Medulla oblongata (tissue), 1 donor: ENCODE measurements around the gene IPO9.
A peak's percentile ranks its signal among the peaks of the same experiment; 100 is the strongest.
"Not testable (repeated sequence)": the region's sequence is repeated elsewhere in the genome, so short reads cannot be mapped to it uniquely, and the experiment has no call there.

Experiments
- DNase-seq: peaks from one replicate; pipeline ENCODE4 v3.0.0-alpha.2; 2015; ENCODE audit errors: extremely low spot score

The IPO9 gene

DNA sequence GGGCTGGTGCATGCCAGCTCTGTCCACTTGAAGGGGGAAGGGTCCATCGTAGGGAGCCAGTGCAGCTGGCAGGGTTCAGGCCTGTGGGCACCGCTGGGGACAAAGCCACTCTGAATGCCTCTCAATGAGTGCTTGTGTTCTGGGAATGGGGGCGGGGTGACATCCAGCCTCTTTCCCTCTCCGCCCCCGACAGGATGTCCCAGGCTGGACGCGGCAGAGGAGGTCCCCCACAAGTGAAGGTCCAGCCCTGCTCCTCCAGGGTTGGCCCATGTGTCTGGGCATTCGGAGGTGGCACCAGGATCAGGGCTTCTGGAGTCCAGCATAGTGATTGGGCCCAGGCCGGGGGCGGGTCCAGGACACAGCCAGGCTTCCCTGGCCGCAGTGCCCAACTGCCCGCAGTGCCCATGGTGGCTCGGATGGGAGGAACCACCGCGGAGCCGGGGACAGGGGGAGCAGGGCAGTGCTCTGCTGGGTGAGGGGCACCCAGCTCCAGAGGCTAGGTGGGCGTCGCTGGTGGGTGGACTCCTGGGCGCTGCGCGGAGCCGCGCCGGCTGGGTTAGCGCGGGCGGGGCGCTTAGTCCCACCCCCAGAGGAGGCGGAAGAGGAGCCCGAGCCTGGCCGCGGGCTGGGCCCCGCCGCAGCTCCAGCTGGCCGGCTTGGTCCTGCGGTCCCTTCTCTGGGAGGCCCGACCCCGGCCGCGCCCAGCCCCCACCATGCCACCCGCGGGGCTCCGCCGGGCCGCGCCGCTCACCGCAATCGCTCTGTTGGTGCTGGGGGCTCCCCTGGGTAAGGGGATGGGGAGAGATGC, 59.5 kb downstream of the IPO9 start, which contains the start of gene SHISA4:
TSS of gene SHISA4 (plus strand) at position 617 of the 808 bp plus-strand sequence. CDS start at position 714, 97 bp downstream.
- peak; percentile 97 for DNase-seq

DNA sequence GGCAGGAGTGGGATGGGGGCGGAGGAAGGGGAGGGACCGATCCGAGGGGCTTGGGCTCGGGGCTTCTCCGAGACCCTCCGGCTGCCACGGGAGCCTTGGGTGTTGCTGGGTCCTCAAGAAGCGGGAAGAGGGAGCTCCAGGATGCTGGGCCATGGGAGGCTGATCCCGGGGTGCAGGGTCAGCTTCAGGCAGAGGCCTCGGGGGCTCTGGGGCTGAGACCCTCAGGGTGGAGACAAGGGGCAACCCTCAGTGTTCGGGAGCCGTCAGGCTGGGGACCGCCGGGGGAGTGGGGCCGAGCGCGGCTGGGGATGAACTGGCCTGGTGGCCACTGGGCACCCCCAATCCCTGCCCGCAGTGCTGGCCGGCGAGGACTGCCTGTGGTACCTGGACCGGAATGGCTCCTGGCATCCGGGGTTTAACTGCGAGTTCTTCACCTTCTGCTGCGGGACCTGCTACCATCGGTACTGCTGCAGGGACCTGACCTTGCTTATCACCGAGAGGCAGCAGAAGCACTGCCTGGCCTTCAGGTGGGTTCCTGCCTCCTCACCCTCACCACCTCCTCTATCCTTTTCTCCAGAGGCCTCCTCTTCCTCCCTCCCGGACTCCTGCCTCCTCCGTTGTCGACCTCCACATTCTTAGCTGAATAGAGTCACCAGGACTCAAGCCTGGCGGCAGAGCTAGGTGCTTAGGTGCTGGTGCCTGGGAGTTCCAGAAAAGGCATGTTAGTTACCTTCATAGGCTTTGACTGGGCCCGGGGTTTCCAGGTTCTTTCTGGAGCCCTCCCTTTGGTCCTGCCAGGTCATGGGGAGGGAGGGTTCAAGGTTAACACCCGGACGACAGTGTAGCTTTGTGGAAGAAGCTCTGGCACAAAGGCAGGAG, 60.4 kb downstream of the IPO9 start:
- DNase-seq = no peak

DNA sequence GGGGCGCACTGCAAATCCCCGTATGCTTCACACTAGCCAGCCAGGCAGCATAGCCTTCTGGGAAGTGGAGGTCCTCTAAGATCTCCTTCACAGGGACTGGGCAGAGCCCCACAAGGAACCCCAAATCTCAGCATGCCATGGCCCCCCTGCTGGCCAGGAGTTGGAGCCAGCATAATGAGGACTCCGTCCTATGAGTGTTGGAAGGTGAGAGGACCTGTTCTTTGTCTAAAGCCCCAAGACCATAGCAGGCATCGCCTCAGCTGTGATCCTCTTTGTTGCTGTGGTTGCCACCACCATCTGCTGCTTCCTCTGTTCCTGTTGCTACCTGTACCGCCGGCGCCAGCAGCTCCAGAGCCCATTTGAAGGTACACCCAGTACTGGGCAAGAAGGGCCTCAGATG, 61.3 kb downstream of the IPO9 start:
- DNase-seq = no peak

DNA sequence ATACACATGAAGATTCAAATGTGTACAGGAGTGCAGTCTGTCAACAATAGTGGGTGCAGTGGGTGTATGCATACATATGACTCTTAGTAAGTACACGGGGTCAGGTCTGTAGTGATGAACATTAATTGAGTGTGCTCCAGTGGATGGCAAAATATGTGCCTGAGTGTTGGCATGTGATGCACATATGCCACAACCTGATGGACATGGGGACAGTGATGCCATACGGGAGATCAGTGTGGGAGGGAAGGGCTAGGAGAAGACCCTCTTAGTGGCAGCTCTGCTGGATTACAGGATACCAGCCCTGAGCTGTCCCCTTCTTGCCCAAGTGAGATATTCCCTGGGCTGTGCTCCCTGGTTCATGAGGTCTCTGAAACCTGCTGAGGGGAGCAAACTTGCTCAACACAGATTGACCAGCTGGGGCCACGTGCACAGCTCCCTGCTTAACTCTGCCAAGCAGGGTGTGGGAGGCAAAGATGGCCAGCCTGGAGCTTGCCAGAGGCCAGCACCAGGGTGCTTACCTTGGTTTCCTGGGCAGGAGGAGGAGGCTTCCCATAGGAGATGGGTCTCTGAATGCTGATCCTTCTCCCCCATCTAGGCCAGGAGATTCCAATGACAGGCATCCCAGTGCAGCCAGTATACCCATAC, 62.0 kb downstream of the IPO9 start:
- DNase-seq = no peak

DNA sequence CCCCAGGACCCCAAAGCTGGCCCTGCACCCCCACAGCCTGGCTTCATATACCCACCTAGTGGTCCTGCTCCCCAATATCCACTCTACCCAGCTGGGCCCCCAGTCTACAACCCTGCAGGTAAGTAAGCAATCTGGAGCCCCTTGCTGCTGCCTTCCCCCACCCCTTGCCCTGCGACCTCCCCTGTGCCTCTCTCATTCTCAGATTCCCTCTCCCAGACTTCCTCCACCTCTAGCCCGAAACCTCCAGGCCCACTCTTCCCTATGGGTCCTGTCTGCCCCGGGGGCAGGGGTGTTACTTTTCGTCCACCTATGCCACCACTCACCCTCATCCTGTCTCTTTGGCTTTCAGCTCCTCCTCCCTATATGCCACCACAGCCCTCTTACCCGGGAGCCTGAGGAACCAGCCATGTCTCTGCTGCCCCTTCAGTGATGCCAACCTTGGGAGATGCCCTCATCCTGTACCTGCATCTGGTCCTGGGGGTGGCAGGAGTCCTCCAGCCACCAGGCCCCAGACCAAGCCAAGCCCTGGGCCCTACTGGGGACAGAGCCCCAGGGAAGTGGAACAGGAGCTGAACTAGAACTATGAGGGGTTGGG, 62.6 kb downstream of the IPO9 start:
- DNase-seq = no peak

DNA sequence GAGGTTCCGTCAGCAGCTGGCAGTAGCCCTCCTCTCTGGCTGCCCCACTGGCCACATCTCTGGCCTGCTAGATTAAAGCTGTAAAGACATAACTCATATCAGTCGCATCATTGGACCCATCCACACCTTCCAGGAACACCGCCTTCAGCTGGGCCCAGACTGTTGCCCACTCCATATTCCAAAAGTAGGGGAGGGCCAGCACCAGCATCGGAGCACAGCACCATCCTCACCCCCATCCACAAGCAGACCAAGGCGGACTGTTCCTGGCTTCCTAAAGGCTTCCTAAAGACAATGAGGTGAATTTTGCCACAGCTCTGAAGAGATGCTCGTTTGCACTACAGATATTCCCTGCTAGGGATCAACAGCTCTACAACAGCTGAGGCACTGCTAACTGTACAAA, 63.3 kb downstream of the IPO9 start:
- DNase-seq = no peak

DNA sequence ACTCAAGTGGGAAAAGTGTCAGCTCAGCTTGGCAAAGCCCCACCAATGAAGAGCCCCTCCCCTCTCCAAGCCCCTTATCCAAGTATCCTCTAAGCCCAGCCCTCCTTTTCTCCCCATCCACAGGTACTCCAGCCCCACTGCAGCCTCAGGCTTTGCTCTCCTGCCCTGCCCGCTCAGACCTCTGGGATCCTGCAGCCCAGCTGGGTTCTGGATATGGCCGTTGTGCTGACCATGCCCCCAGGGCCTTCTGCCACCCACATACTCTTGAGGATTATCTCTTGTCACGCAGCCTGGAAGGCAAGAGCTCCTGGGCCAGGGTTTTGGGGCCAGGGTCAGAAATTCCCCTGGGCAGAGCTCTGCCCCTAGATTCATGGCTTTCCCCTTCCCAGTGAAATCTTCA, 64.5 kb downstream of the IPO9 start:
- DNase-seq = no peak

DNA sequence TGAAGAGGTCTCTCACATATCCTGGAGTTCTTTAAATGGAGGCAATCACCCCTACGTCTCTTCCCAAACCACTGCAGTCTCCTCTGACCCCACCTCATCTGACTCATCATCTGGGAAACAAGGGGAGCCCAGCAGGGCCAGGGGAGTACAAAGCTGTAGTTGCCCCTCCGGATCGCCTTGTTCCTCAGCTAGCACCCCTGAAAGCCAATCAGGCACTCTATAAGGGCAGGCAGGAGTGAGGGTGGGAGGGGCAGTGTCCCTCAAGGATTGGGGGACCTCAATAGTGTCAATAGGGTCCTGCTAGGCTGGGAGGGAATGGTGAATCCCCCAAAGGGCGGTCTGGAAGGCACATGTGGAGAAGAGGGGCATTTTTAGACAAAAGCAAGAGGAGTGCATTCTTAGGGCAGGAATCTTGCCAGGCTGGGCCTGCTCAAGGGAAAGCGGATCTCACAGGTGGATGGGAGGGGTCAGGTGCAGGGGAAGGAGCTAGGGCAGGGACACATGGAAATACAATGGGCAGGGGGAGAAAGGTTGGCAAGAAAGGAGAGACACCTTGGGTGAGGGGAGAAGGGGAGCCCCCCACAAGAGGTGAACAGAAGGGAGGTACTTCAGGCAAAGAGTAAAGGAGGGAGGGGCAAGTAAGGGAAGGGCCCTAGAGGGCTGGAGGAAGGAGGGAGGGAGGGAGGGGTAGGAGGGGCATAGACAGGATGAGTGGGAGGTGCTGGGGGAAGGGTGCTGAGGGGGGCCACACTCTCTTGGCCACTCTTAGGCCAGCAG, 65.6 kb downstream of the IPO9 start:
- no peak for DNase-seq

DNA sequence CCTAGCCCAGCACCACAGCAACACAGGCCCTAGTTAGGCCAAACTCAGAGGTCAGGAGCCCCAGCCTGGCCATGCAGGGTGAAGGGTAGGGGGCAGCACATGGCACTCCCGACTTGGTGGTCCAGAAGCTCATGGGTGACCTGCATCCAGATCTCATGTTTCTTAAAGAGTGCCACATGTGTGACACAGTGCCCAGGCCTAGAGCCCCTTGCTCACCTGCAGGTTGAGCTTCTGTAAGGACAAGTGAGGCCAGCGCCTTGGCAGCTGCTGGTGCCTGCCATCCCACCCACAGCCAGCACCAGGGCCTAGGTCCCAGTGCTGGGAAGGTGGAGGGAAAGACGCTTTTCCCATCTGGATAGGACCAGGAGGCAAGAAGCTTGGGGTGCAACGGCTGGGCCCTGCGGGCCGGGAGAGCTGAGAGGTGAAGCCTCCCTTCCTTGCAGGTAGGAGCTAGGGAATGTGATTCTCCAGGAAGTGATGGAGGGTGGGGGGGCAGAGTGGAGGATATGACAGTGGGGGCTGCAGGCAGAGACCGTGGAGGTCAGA, 66.2 kb downstream of the IPO9 start:
- no peak for DNase-seq

DNA sequence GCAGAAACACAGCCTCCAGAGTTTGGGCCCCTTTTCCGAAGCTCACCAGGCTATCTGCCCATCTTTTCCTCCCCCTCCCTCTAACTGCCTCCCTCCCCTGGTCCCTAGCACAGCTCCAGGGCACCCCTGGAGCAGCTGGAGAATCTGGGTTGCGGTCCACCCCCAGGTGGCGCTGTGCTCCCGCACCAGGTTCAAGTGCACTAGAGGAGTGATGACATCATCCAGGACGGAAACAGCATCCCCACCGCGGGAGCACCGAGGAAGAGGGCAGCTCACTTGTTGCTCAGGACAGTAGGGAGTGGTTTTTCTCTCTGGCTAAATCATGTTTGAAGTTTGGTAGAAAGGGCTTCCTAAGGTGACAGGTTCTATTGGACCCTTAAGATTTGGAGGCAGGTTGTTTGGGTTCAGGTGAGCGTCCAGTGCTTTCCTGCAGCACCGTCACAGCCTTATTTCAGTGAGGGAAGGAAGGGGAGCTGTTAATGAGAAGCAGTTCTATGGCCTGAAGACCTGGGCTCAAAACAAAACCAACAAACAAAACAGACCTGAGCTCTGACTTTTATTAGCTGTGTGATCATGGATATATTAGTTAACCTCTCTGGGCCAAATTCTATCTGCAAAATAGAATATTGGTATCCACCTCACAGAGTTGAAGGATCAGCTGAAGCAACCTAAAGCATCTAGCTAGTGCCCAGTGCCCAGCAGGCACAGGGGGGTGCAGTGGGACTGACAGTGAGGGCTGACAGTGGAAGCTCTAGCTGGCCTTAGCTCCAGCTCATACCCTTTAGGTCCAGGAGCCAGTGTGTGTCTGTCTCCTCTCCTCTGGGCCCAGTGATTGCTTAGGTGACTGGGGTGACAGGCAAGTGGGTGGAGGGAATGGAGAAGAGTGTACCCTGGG, 67.2 kb downstream of the IPO9 start:
- peak; percentile 91 for DNase-seq

DNA sequence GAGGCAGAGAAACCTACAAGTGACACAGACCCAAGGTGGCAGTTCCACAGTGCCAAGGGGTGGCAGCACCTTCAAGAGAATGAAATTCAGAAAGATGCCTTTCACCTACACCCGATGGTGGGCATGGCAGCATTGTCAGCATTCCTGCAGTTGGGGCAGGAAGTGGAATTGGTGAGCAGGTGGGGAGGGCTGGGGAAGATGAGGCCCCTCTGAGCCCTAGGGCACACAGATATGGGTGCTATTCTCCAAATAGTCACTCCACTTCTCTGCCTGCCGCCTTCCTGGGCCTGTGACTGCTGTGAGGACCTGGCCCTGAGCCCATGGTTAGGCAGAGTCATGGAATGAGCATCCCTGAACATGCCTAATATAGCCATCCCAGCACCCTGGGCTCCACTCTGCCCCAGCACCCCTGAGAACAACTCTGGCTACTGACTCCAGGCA, 68.0 kb downstream of the IPO9 start:
- no peak for DNase-seq

DNA sequence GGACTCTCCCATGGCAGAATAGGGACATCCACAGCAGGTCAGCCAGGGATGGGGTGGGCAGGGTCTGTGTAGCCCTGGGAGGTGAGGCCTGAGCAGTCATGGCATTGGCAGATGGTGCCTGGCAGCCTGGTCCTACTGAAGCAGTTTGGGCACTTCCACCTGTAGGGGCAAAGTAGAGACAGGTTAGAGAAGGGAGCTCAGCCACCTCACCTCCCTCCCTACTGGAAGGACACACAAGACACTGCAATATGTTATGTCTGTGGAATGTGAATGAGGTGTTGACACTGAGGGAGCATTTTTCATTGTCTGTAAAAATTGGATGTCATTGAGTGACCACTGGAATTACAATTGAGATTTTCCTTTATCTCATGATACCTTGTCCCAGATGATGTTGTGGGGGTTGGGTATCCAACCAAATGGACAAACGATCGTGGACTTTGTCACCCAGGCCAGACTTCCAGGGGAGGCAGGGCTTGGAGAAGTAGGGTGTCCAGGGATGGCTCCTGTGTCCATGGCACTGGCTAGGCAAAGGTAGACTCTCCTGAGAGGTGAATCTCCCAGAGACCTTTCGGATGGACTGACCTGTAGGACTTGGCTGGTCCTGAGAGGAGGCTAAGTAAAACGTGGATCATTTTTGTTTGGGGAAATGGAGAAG, 69.4 kb downstream of the IPO9 start:
- no peak for DNase-seq

DNA sequence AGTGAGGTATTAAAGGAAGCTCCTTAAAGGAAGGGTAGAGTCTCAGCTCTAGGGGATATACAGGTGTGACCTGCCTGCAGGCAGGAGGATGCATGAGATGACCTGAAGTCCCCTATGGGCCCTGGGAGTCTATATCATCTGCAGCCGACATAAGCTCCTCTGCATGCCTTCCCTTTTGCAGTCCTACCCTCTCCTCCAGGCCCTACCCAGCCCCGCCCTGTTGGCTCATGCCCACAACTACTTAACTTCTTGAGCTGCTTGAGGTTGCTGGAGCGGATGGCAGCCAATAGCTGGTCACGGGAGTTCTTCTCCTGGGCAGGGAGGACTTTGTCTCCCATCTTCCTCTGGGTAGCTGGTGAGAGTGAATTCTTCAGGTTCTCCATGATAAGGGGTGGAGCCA, 70.0 kb downstream of the IPO9 start:
- no peak for DNase-seq

DNA sequence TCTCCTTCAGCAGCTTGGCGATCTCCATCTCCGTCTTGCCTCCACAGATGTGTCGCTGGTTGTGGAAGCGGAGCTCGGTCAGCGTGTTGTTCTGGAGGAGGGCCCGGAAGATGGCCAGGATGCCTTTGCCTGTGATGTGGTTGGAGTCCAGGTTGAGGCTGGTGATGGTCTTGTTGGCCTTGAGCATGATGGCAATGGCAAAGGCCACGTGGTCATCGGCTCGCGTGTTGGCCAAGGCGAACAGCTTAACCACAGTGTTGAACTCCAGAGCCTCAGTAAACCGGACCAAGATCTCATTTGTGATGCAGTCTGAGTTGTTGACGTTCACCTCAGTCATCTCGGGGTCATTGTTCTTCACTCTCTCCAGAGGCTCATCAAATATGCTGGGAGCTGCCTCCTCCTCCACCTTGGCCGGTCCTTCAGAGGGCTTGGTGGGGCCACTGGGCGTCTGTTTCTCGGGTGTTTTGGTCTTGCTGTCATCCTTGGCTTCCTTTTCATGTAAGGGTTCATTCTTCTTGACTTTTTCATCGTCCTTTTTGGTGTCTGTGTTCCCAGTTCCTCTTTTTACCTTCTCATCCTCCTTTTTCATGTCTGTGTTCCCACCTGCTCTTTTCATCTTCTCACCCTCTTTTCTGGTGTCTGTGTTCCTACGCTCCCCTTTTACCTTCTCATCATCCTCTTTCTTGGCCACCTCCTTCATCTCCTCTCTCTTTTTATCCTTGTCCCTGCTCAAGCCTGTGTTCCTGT, 70.9 kb downstream of the IPO9 start:
- no peak for DNase-seq

DNA sequence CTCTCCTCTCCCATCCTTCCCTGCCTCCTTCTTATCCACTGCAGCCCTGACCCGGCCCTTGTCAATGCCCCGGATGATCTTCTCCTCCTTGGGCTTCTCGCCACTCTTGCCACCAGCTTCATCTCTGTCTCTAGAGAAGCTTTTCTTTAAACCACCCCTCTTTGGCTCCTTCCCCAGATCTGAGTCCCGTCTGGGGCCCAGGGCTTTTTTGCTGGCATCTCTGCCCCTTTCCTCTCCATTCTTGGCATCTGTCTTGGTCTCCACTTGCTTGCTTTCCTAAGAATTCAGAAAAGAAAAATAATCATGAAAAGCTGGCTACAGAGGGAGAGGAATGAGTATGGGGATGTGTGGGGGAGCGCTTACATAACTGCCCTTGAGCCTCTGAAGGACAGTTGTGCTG, 71.5 kb downstream of the IPO9 start:
- DNase-seq = no peak

DNA sequence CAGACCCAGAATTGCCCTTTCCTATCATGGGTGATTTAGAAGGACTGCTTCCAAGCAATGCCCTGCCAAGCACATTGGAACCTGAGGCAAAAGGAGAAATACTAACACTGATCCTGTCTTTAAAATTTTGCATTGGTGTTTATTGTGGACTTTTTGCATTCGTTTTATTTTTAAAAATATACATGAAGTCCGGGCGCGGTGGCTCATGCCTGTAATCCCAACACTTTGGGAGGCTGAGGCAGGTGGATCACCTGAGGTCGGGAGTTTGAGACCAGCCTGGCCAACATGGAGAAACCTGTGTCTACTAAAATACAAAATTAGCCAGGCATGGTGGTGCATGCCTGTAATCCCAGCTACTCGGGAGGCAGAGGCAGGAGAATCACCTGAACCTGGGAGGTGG, 72.1 kb downstream of the IPO9 start:
- not testable (repeated sequence) for DNase-seq

DNA sequence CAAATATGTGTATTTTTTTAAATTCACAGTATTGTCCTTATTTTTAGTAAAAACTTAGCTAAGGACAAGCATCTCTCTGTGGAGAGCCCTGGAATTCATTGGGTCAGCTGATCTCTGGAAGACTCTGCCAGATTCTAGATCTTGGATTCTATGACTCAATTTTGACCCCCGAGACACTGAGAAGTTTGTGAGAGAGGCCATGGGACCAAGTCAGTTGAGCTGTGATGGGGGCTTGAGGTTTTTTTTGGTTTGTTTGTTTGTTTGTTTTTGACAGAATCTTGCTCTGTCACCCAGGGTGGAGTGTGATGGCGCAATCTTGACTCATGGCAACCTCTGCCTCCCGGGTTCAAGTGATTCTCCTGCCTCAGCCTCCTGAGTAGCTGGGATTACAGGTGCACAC, 73.2 kb downstream of the IPO9 start:
- DNase-seq = no peak

DNA sequence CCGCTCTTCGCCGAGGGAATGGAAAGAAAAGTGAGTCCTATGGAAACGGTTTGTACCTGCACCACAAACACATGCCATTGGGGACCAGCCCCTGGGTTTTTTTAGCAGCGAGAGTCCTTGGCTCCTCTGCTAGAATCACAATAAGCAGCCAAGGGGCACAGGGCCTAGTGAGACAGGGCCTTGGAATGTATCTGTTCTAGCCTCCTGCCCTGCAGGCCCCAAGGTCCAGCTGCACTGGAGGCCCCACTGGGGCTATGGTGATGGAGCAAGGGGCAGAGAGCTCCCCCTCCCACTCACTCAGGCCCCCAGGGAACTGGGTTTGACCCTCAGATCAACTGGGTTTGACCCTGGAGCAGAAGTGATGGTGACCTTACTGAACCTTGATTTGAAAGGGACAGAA, 74.2 kb downstream of the IPO9 start:
- DNase-seq = no peak

DNA sequence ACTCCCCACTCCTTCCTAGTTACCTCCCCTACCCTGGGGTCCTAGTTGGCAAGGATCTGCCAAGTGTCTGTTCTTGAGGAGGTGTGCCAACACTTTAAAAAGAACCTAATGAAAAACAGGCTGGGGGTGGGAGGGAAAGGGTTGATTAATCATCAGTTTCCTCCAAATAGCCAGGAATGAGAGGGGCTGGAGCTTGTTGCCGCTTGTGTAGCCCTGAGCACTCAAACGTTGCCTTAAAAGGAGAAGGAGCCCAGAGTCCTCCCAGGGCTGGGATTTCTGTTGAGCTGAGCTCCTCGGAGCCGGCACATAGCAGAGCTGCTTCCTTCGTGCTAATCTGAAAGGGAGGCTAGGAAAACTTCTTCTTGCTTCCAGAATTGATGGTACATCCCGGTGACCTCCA, 75.6 kb downstream of the IPO9 start:
- no peak for DNase-seq
